Measurements from ENCODE around the gene PRSS57. TPM values are rescaled to one million over a fixed set of nuclear protein-coding genes. Genes with fewer than 3 reads are reported as not detected.

PRSS57 gene
- total and polyA plus RNA-seq, 2 of the 13 experiments (the other 11 are each of a cell fraction or from before 2014, with no cell fraction given) = 0.12 TPM; not detected in 1

- TF ChIP-seq ZNF567 (CRISPR knock-in tag; IDR thresholded peaks at IDR 0.05; ENCODE audit: borderline replicate concordance) (no peak), ZNF318 (CRISPR knock-in tag; IDR thresholded peaks at IDR 0.05) (0 out of 2 replicates have a peak, but pooled peaks have one; percentile 40), SYNCRIP (IDR thresholded peaks at IDR 0.05; ENCODE audit: insufficient read depth, low read depth, low read length) (no peak), ZNF512 (CRISPR knock-in tag; IDR thresholded peaks at IDR 0.05) (no peak), SAP130 (CRISPR knock-in tag; IDR thresholded peaks at IDR 0.05; ENCODE audit: low read depth) (peak; percentile 82), SP4 (CRISPR knock-in tag; IDR thresholded peaks at IDR 0.05) (peak; percentile 77), ZNF747 (CRISPR knock-in tag; IDR thresholded peaks at IDR 0.05; ENCODE audit: borderline replicate concordance) (no peak), NR2C2 (CRISPR knock-in tag; IDR thresholded peaks at IDR 0.05; ENCODE audit: borderline replicate concordance) (peak; percentile 61), PTBP1 (IDR thresholded peaks at IDR 0.05; ENCODE audit: low read depth, low read length, poor library complexity, severe bottlenecking) (no peak), REST (IDR thresholded peaks at IDR 0.05; ENCODE audit: borderline replicate concordance in 1 of 2, low read depth in 1 of 2, low read length in 2 of 2) (peak; percentile 72 to 91), ARID3A (IDR thresholded peaks at IDR 0.05; ENCODE audit: low read depth, low read length) (no peak), ZNF839 (CRISPR knock-in tag; IDR thresholded peaks at IDR 0.05; ENCODE audit: borderline replicate concordance) (no peak)
These were observed 44.9 kb upstream of the PRSS57 start (continued) for GRCh38 chr19:739998-740715.

Measured in HepG2 (cell line).